Measurements from ENCODE around the gene KRT17.

DNA sequence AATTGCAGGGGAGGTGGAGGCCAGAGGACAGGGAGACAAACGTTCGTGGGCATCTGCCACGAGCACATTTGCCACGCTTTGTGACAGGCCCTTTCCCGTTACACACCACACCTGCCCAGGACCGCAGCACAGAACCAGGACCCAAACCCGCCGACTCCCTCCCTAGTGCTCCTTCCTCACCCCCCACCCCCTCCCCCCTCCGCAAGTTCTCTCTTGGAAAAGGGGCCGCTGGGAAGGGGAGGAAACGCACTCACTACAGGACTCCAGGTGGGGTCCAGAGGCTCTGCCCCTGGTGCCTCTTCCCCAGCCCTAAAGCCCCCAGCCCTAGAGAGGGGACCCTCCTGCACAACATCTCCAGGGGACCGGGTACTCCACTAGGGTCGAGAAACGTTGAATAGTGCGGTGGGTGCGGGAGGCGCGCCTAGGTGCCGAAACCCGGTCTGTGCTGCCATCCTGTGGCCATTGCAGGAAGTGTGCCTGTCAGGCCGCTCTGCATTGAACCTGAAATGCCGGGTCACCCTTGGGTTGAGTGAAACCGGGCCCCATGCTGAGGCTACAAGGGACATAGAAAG, 42.4 kb upstream of the KRT17 start:
- no peak for TF ChIP-seq EP300 (IDR thresholded peaks at IDR 0.05; ENCODE audit: low read depth)
- no peak for TF ChIP-seq POLR2A (IDR thresholded peaks at IDR 0.05)
